G401 (cell line): ENCODE results near the gene CRELD2. TPM values are rescaled to one million over a fixed set of nuclear protein-coding genes. Genes with fewer than 3 reads are reported as not detected.

Source experiments
- DNase-seq: peaks from one replicate; pipeline ENCODE4 v3.0.0-alpha.2; 2015; ENCODE audit warnings: low spot score
- in situ Hi-C: cut with HindIII; loops from 2 replicates; pipeline ENCODE4 v1.10.0; 2016; ENCODE audit warnings: low sequenced_read_pairs, mixed read lengths
- total RNA-seq: library from RNA; depleted of rRNA; stranded (reverse); fragments of >200 nt; shearing (Covaris generic); gene quantifications from 2 replicates; pipeline ENCODE4 v1.2.3, GENCODE V29; 2014

The CRELD2 gene
- total RNA-seq, 1 experiment from 2014 or later = 85.5 TPM

DNA sequence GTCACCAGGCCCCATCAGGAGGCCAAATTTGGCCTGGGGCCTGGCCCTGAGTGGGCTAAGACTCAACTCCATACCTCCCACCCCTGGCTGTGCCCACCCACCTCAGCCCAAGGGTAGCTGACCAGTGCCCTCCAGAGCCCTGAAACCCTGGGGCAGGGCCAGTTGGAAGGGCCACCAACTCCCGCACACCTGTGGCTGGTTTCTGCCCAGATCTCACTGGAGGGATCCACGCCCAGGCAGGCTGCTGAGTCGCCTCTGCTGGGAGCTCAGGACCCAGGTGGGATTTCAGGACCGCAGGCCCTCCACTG is 33.2 kb downstream of the CRELD2 start:
- in situ Hi-C loops = no loop called here
- no peak for DNase-seq

- DNase-seq = no peak
- in situ Hi-C loops = no loop called here
Observed at GRCh38 chr22:49951986-49952896, 33.8 kb downstream of the CRELD2 start.

DNA sequence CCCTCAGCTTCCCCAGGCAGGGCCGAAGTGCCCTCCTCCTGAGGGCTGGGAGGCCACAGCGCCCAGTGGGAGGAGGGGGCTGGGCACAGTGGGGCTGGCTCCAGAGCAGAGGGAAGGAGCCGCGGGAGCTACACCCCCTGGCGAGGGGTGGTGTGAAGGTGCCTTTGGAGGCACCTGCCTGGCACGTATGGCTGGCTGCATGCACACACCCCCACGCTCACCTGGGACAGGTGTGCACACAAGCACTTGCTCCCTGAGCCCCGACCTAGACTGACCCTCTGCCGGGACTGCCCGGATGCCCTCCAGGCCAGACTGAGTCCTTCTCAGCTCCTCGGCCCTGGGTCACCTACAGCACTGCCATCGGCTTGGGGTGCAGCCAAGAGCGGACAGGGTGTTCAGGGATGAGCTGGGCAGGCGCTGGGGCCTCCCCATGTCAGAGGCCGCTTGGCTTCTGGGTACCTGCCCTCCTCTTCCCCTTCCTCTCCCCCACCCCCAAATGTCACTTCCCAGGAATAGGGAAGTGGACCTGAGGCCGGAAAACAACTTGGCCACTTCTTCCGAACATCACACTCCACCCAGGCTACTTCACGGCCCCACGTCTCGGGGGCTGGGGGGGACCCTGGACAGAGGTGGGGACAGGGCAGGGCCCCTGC is 34.7 kb downstream of the CRELD2 start:
- in situ Hi-C loops = no loop called here

GRCh38 chr22:49953680-49954344 is 35.4 kb downstream of the CRELD2 start:
- in situ Hi-C loops = no loop called here
- DNase-seq = no peak

More for the DNA sequence above, 34.7 kb downstream of the CRELD2 start:
- no peak for DNase-seq

DNA sequence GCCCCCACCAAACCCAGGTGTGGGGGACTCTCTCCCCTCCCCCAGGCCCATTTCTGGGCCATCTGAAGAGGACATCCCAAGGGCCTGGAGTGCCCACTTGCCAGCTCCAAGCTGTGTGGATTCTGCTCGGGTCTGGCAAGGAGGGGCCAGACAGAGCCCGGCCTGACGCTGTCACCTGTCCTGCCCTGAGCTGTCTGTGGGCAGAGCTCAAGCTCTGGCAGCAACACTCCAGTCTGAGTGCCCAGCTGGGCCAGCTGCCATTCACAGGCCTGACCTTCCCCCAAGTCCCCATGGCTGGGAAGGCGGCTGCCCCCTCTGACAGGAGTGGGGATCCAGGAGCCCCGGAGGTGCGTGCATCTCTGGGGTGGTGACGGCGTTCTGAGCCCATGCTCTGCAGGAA is 35.9 kb downstream of the CRELD2 start:
- no peak for DNase-seq
- in situ Hi-C loops = no loop called here

GRCh38 chr22:49954991-49955580 is 36.7 kb downstream of the CRELD2 start:
- DNase-seq = no peak

GRCh38 chr22:49955581-49956417 is 37.4 kb downstream of the CRELD2 start:
- in situ Hi-C loops = no loop called here
- DNase-seq = no peak

More at GRCh38 chr22:49954991-49955580, 36.7 kb downstream of the CRELD2 start:
- in situ Hi-C loops = no loop called here

DNA sequence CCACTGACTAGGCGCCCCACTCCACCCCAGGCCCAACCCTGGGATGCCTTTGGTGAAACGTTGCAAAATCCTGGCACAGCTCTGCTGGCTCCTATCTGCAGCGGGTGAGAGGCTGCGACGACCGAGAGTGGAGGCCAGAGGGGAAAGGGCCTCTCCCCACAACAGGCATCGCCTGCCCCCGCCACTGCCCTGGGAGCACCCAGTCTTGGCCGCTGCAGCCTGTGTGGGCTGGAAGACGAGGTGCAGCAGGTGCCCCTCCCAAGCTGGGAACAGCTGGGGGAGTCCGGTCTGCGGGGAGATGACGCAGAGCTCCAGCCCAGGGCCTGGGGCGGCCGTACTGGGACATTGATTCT is 38.0 kb downstream of the CRELD2 start:
- no peak for DNase-seq
- in situ Hi-C loops = no loop called here

GRCh38 chr22:49956914-49957825 is 38.7 kb downstream of the CRELD2 start:
- DNase-seq = no peak
- in situ Hi-C loops = no loop called here

- in situ Hi-C loops = no loop called here
- no peak for DNase-seq
Observed at GRCh38 chr22:49957826-49958365, 39.5 kb downstream of the CRELD2 start.

DNA sequence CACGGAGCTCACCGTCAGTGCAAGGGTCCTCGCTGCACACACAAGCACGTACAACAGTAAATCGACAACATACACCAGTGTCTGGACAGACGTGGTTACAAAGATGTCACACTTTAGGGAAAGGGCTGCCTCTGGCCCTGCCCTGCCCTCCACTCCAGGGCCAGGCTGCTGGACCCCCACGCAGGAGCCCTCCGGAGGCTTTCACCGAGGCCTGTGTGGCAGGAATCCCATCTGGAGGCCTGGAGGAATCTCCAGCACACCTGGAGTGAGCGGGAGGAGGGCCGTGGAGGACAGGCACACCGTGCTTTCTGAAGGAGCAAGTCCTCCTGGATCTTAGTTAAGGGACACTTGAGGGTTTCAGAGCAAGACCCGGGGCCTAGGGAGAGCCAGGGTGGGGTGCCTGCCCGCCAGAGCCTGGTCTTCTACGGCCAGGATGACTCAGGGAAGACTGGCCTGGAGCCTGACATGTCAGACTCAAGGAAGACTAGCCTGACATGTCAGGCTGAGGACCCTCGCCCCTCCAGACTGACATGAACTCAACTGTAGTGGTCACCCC is 40.0 kb downstream of the CRELD2 start:
- in situ Hi-C loops = no loop called here
- DNase-seq = no peak

DNA sequence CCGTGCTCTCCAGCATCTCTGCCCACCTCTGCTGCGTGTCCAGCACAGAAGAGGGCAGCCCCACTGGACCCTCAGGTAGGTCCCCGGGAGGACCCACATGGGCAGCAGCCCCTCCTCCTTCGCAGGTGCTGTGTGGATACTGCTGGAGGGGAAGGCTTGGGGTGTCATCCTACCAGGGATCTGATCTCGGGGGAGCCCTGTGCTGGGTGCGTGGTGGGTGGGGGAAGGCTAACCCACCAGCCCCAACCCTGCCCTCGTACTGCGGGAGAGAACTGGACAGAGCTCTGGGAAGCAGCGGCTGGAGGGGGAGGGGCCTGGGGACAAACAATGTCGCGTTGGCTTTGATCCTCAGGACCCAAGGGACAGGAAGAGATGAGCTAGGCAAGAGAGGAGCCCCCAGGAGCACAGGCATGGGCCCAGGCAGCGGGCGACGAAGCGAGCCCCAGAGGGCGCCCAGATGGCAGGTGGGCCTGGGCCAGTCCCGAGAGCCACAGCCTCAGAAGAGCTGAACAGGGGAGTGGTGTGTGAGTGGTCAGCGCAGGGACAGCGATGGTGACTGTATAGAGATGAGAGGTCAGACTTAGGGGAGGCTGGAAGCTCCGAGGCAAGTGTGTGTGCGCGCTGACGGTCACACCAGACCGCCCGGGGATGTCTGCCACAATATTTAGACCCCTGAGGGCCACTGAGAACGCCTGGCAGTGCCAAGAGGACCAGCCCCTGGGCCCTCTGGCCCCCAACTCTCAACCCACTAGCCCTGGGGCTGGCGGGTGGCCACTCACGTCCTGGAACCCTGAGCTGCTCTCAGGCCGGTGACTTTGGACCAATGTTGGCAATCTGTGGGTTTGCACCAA is 40.7 kb downstream of the CRELD2 start:
- DNase-seq = no peak
- in situ Hi-C loops = no loop called here

DNA sequence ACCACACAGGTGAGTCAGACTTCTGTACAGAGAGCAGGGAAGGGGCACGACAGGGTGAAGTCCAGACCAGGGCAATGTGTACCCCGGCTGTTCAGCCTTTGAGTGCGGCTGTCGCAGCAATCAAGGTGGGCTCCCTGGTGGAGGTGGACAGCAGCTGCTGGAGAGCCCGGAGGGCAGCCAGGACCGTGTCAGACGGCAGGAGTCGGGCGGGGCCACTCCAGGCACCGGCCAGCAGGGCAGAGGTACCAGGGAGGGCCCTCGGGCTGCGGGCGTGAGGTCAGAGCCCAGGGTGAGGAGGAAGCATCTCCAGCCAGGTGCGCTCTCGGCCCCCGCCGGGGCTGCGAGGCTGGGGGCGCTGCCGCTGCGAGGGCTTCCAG is 41.3 kb downstream of the CRELD2 start:
- in situ Hi-C loops = no loop called here
- DNase-seq = no peak

GRCh38 chr22:49960159-49961004 is 41.9 kb downstream of the CRELD2 start, which contains the start of gene PIM3:
TSS of gene PIM3 (plus strand) at chr22:49960772. CDS start at chr22:49960948, 176 bp downstream.
- peak; percentile 94 for DNase-seq
- in situ Hi-C loops = no loop called here

GRCh38 chr22:49961005-49961600 is 42.7 kb downstream of the CRELD2 start:
- in situ Hi-C loops = no loop called here
- DNase-seq = no peak
